GM12878 (cell line): ENCODE measurements around the gene RMC1. TPM values are rescaled to one million over a fixed set of nuclear protein-coding genes. Genes with fewer than 3 reads are reported as not detected.

Source experiments
- ATAC-seq: fragments of 200-7000 bp; cut with Tn5 transposase; 3 replicates; pipeline ENCODE4 v1.9.1; 2020; ENCODE audit warnings: mild to moderate bottlenecking, moderate library complexity
- BruUV-seq: library from RNA; stranded (reverse); fragments of 400-500 nt; replicated peaks from 2 replicates; lab custom pipeline; 2021; lab: Mats Ljungman, UMichigan
- CTCF ChIA-PET: fragments of 300-600 bp; sonication (Branson Sonifier 250); formaldehyde crosslinking; extraction: SDS; loops from one replicate; lab custom pipeline; 2021; ENCODE audit warnings: inconsistent platforms; lab: Yijun Ruan, JAX
- POLR2A ChIA-PET: fragments of 350-600 bp; formaldehyde crosslinking; extraction: SDS; loops from one replicate; lab custom pipeline; 2021; ENCODE audit warnings: inconsistent platforms; lab: Charles Lee
- RAD21 ChIA-PET: fragments of 300-600 bp; sonication (Branson Sonifier 250); formaldehyde crosslinking; loops from one replicate; lab custom pipeline; 2023; ENCODE audit warnings: antibody characterized with exemption; ENCODE audit not compliant: unreplicated experiment; lab: Charles Lee
- SMC1A ChIA-PET: fragments of 300-600 bp; sonication (Branson Sonifier 250); formaldehyde crosslinking; loops from one replicate; lab custom pipeline; 2023; ENCODE audit not compliant: unreplicated experiment, uncharacterized antibody; lab: Charles Lee
- DNase-seq: peaks from one replicate; pipeline ENCODE4 v3.0.0-alpha.2; 2011; ENCODE audit warnings: low read depth, low spot score
- FAIRE-seq: peaks from 3 replicates; lab custom pipeline; 2011; peaks lifted over from hg19 to GRCh38; lab: Jason Lieb, UNC
- H2AFZ ChIP-seq: 2 replicates; pipeline ENCODE4 v1.6.0; 2011; ENCODE audit warnings: low read depth, low read length, control low read depth; ENCODE audit not compliant: control insufficient read depth
- H3K27ac ChIP-seq: 2 replicates; pipeline ENCODE4 v1.5.1; 2011; ENCODE audit warnings: control low read depth; ENCODE audit not compliant: control insufficient read depth, insufficient read depth
- H3K27me3 ChIP-seq, 2 experiments: replicated peaks in 1 of 2; 2 replicates each; pipeline versions ENCODE4 v1.6.0 to v1.6.1; 2011; ENCODE audit warnings: low read length in 1 of 2; ENCODE audit not compliant: control insufficient read depth in 2 of 2, insufficient read depth in 2 of 2
- H3K36me3 ChIP-seq, 2 experiments: 2 replicates each; pipeline ENCODE4 v1.5.1; 2011; ENCODE audit warnings: low read length in 1 of 2; ENCODE audit not compliant: control insufficient read depth in 2 of 2, insufficient read depth in 2 of 2
- H3K4me1 ChIP-seq: 2 replicates; pipeline ENCODE4 v1.6.1; 2011; ENCODE audit warnings: mild to moderate bottlenecking, low read length, moderate library complexity, mixed read lengths; ENCODE audit not compliant: control insufficient read depth, insufficient read depth
- H3K4me2 ChIP-seq: 2 replicates; pipeline ENCODE4 v1.6.0; 2011; ENCODE audit warnings: control low read depth; ENCODE audit not compliant: control insufficient read depth, insufficient read depth
- H3K4me3 ChIP-seq: fragments of 200-600 bp; sonication (generic); 2 replicates; pipeline ENCODE4 v1.5.1; 2016
- H3K79me2 ChIP-seq: 2 replicates; pipeline ENCODE4 v1.6.0; 2011; ENCODE audit warnings: low read length; ENCODE audit not compliant: control insufficient read depth, insufficient read depth
- H3K9ac ChIP-seq: 2 replicates; pipeline ENCODE4 v1.8.0; 2011; ENCODE audit warnings: low read length, control low read depth, mixed read lengths; ENCODE audit not compliant: control insufficient read depth, insufficient read depth
- H3K9me3 ChIP-seq: replicated peaks from 3 replicates; pipeline ENCODE4 v1.5.1; 2011; ENCODE audit warnings: mild to moderate bottlenecking, low read length; ENCODE audit not compliant: control insufficient read depth, insufficient read depth
- H4K20me1 ChIP-seq: 2 replicates; pipeline ENCODE4 v1.6.0; 2011; ENCODE audit not compliant: control insufficient read depth, insufficient read depth
- BCL11A ChIP-seq: IDR thresholded peaks from 2 replicates; pipeline ENCODE4 v1.6.1; 2011; ENCODE audit warnings: low read depth, low read length
- HCFC1 ChIP-seq: fragments of 150-350 bp; IDR thresholded peaks from 2 replicates; pipeline ENCODE4 v1.6.1; 2014; ENCODE audit warnings: low read length
- IRF4 ChIP-seq: IDR thresholded peaks from 2 replicates; pipeline ENCODE4 v1.6.1; 2011; ENCODE audit warnings: low read depth, low read length
- MAX ChIP-seq: IDR thresholded peaks from 2 replicates; pipeline ENCODE4 v1.6.1; 2012; ENCODE audit warnings: low read depth, low read length, improper control_type of control experiment
- MEF2B ChIP-seq: fragments of 450-650 bp; IDR thresholded peaks from 2 replicates; pipeline ENCODE4 v1.6.1; 2018; ENCODE audit warnings: mild to moderate bottlenecking, moderate library complexity; ENCODE audit not compliant: partially characterized antibody, poor library complexity, severe bottlenecking
- NFIC ChIP-seq: IDR thresholded peaks from 2 replicates; pipeline ENCODE4 v1.6.1; 2012; ENCODE audit warnings: low read depth, mild to moderate bottlenecking, inconsistent platforms, low read length, moderate library complexity
- PAX5 ChIP-seq: IDR thresholded peaks from 2 replicates; pipeline ENCODE4 v1.6.1; 2011; ENCODE audit warnings: low read depth, low read length, borderline replicate concordance
- POU2F2 ChIP-seq: IDR thresholded peaks from 3 replicates; pipeline ENCODE4 v1.6.1; 2011; ENCODE audit warnings: low read depth, mild to moderate bottlenecking, low read length, borderline replicate concordance
- RBBP5 ChIP-seq: fragments of 200-600 bp; sonication (generic); conservative IDR thresholded peaks from 2 replicates; pipeline ENCODE4 v1.6.1; 2016
- RCOR1 ChIP-seq: conservative IDR thresholded peaks from 2 replicates; pipeline ENCODE4 v1.6.1; 2012; ENCODE audit warnings: low read depth, low read length, improper control_type of control experiment
- RELA ChIP-seq: fragments of 450-650 bp; IDR thresholded peaks from 2 replicates; pipeline ENCODE4 v1.8.0; 2014; ENCODE audit warnings: borderline replicate concordance; ENCODE audit not compliant: partially characterized antibody
- RFX5 ChIP-seq: IDR thresholded peaks from 2 replicates; pipeline ENCODE4 v1.6.1; 2011; ENCODE audit warnings: low read depth, low read length, improper control_type of control experiment
- SREBF1 ChIP-seq: IDR thresholded peaks from 2 replicates; pipeline ENCODE4 v1.6.1; 2012; ENCODE audit warnings: mild to moderate bottlenecking, low read length
- TCF12 ChIP-seq: IDR thresholded peaks from 2 replicates; pipeline ENCODE4 v1.6.1; 2011; ENCODE audit warnings: low read depth, mild to moderate bottlenecking, low read length
- ZNF274 ChIP-seq: IDR thresholded peaks from one replicate; pipeline ENCODE4 v1.8.0; 2011; ENCODE audit not compliant: insufficient read length, insufficient read depth
- WGBS: methylation state at CpG from one replicate; pipeline ENCODE4 v1.1.6; 2016; ENCODE audit warnings: low lambda C conversion rate; ENCODE audit not compliant: insufficient replicate concordance, insufficient coverage; ENCODE audit errors: missing lambda C conversion rate; 5-methylcytosine and 5-hydroxymethylcytosine counted together
- in situ Hi-C: fragments of 300-500 bp; cut with MboI; formaldehyde crosslinking; loops from 9 replicates; pipeline ENCODE4 v1.14.3; 2018; ENCODE audit warnings: mixed read lengths
- intact Hi-C: fragments of 100-400 bp; cut with micrococcal nuclease; formaldehyde crosslinking; loops from one replicate; pipeline ENCODE4 v1.14.2; 2022; ENCODE audit not compliant: unreplicated experiment
- polyA plus RNA-seq, 11 experiments: library from polyadenylated mRNA; depleted of rRNA in 4 of 11; unstranded in 6 of 11; stranded (reverse) in 5 of 11; fragments of >200 nt; fragmentation: Nextera tagmentation in 4 of 11; fragmentation: Illumina TruSeq in 1 of 11; extraction: Ambion mirVana in 4 of 11; extraction: Trizol in 1 of 11; gene quantifications; 1 replicate in 1 of 11; 2 replicates in 10 of 11; pipeline versions ENCODE4 v1.2.1 to v1.2.3, GENCODE V29; 2011 to 2016; ENCODE audit warnings: inconsistent platforms in 2 of 11, missing spikeins in 2 of 11, low read depth in 1 of 11
- total RNA-seq, 4 experiments: library from RNA; depleted of rRNA in 3 of 4; stranded (reverse); fragments of >200 nt in 3 of 4; fragmentation: Illumina TruSeq in 1 of 4; extraction: Trizol in 1 of 4; gene quantifications; 2 replicates each; pipeline versions ENCODE4 v1.2.1 to v1.2.3, GENCODE V29; 2013 to 2021

Gene RMC1
- total and polyA plus RNA-seq, 10 of the 15 experiments (the other 5 are each of a cell fraction or from before 2014, with no cell fraction given), result 8.4 to 57.6 (median 42.5) TPM

- WGBS, result 97% methylated on average over 4 of the region's 4 CpGs
- ChIA-PET SMC1A (interaction anchor here (0.7 kb wide), 1 partner anchor 183 kb away, joined by 3 read pairs; no protein-coding TSS in a partner anchor), RAD21 (no interaction called here), CTCF (interaction anchor here (2.2 kb wide), 1 partner anchor 183 kb away, joined by 5 read pairs; no protein-coding TSS in a partner anchor), POLR2A (interaction anchor here (0.6 kb wide), 1 partner anchor 26 kb away, joined by 7 read pairs; no protein-coding TSS in a partner anchor)
- no peak overlapping the region for H3K27ac ChIP-seq
- no peak for TF ChIP-seq HCFC1
- no peak for TF ChIP-seq POU2F2
- no peak for TF ChIP-seq TCF12
- no peak for TF ChIP-seq RCOR1
- no peak for TF ChIP-seq RBBP5
- TF ChIP-seq BCL11A, result no peak
- TF ChIP-seq NFIC, result no peak
- no peak for TF ChIP-seq ZNF274
- no peak for TF ChIP-seq PAX5
- TF ChIP-seq SREBF1, result no peak
- no peak for TF ChIP-seq MAX
- no peak for TF ChIP-seq MEF2B
- TF ChIP-seq RFX5, result no peak
- TF ChIP-seq IRF4, result no peak
- no peak for TF ChIP-seq RELA
- peaks cover 16% of the 10 kb centered on the region for H3K4me1 ChIP-seq
- H3K79me2 ChIP-seq, result no peaks in the 10 kb centered on the region
- FAIRE-seq (no peak), ATAC-seq (no peak), DNase-seq (no peak)
- no peak overlapping the region for H3K4me2 ChIP-seq
- no peak overlapping the region for H2AFZ ChIP-seq
- no peaks in the 10 kb centered on the region for H3K27me3 ChIP-seq
- no peak overlapping the region for H3K9ac ChIP-seq
- intact Hi-C loops, result loop anchor here (5.0 kb wide), 2 partner anchors 68 to 293 kb away; partner anchors contain the start of gene NPC1
- BruUV-seq, result no TSS peak
- peaks cover 21 to 66% of the 10 kb centered on the region in 2 experiments for H3K36me3 ChIP-seq
- no peaks in the 10 kb centered on the region for H3K9me3 ChIP-seq
- H4K20me1 ChIP-seq, result no peaks in the 10 kb centered on the region
- in situ Hi-C loops, result loop anchor here (5.0 kb wide), 1 partner anchor 63 kb away; no protein-coding TSS in a partner anchor
- H3K4me3 ChIP-seq, result no peak overlapping the region
Measured at GRCh38 chr18:23519734-23520133, 16.4 kb downstream of the RMC1 start.
